Keratinocyte (primary cell): ENCODE data around the gene ARHGDIG. TPM values are rescaled to one million over a fixed set of nuclear protein-coding genes. Genes with fewer than 3 reads are reported as not detected.

Experiments used
- DNase-seq: peaks from one replicate; pipeline ENCODE4 v3.0.0-alpha.2; 2011; ENCODE audit warnings: low read depth, missing footprints, low spot score
- FAIRE-seq: peaks from 2 replicates; lab custom pipeline; 2011; peaks lifted over from hg19 to GRCh38; lab: Jason Lieb, UNC
- H2AFZ ChIP-seq: 2 replicates; pipeline ENCODE4 v1.6.0; 2012; ENCODE audit warnings: low read length, control low read depth, inconsistent platforms; ENCODE audit not compliant: control insufficient read depth
- H3K27ac ChIP-seq: 2 replicates; pipeline ENCODE4 v1.5.1; 2011; ENCODE audit warnings: low read length; ENCODE audit not compliant: control insufficient read depth, insufficient read depth
- H3K27me3 ChIP-seq: 3 replicates; pipeline ENCODE4 v1.6.0; 2011; ENCODE audit warnings: low read length; ENCODE audit not compliant: control insufficient read depth, insufficient read depth; ENCODE audit errors: extremely low read depth
- H3K36me3 ChIP-seq, 2 experiments: 2 replicates in 1 of 2; 3 replicates in 1 of 2; pipeline ENCODE4 v1.5.1; 2011; ENCODE audit warnings: low read length in 2 of 2, mild to moderate bottlenecking in 1 of 2; ENCODE audit not compliant: control insufficient read depth in 2 of 2, insufficient read depth in 2 of 2; ENCODE audit errors: extremely low read depth in 1 of 2
- H3K4me1 ChIP-seq: 3 replicates; pipeline ENCODE4 v1.5.1; 2011; ENCODE audit warnings: low read length; ENCODE audit not compliant: control insufficient read depth, insufficient read depth; ENCODE audit errors: extremely low read depth
- H3K4me2 ChIP-seq: 3 replicates; pipeline ENCODE4 v1.6.0; 2011; ENCODE audit warnings: low read depth, low read length; ENCODE audit not compliant: control insufficient read depth, insufficient read depth; ENCODE audit errors: extremely low read depth
- H3K4me3 ChIP-seq, 3 experiments: fragments of 200-600 bp in 1 of 3; sonication (generic) in 1 of 3; 2 replicates in 2 of 3; 3 replicates in 1 of 3; pipeline ENCODE4 v1.5.1; 2011 to 2016; ENCODE audit warnings: low read length in 3 of 3, mild to moderate bottlenecking in 3 of 3, control low read depth in 2 of 3, inconsistent platforms in 1 of 3, low read depth in 1 of 3, mixed read lengths in 1 of 3, mixed run types in 1 of 3, moderate library complexity in 1 of 3; ENCODE audit not compliant: control insufficient read depth in 2 of 3, insufficient read depth in 2 of 3; ENCODE audit errors: extremely low read depth in 1 of 3
- H3K79me2 ChIP-seq: 2 replicates; pipeline ENCODE4 v1.6.0; 2012; ENCODE audit warnings: low read length; ENCODE audit not compliant: control insufficient read depth, insufficient read depth
- H3K9ac ChIP-seq: 3 replicates; pipeline ENCODE4 v1.6.0; 2011; ENCODE audit warnings: low read length; ENCODE audit not compliant: control insufficient read depth, insufficient read depth; ENCODE audit errors: extremely low read depth
- H3K9me1 ChIP-seq: 3 replicates; pipeline ENCODE4 v1.6.0; 2011; ENCODE audit warnings: low read length; ENCODE audit not compliant: control insufficient read depth, insufficient read depth; ENCODE audit errors: extremely low read depth
- H3K9me3 ChIP-seq: 2 replicates; pipeline ENCODE4 v1.5.1; 2012; ENCODE audit warnings: low read depth, low read length; ENCODE audit not compliant: control insufficient read depth
- H4K20me1 ChIP-seq: 3 replicates; pipeline ENCODE4 v1.6.0; 2011; ENCODE audit warnings: low read length; ENCODE audit not compliant: control insufficient read depth, insufficient read depth; ENCODE audit errors: extremely low read depth
- CTCF ChIP-seq, 3 experiments: IDR thresholded peaks in 1 of 3; conservative IDR thresholded peaks in 1 of 3; optimal IDR thresholded peaks in 1 of 3; 2 replicates in 2 of 3; 3 replicates in 1 of 3; pipeline versions ENCODE3 to v1.5.1; 2011; ENCODE audit warnings: low read length in 3 of 3, mild to moderate bottlenecking in 3 of 3, moderate library complexity in 2 of 3, control low read depth in 1 of 3, inconsistent platforms in 1 of 3; ENCODE audit not compliant: insufficient read depth in 2 of 3; ENCODE audit errors: extremely low read depth in 1 of 3
- EZH2 ChIP-seq: IDR thresholded peaks from one replicate; pipeline ENCODE4 v1.6.1; 2012; ENCODE audit warnings: inconsistent platforms, mild to moderate bottlenecking, low read length, moderate library complexity
- dilution Hi-C: fragments of 300-500 bp; cut with MboI; formaldehyde crosslinking; loops from one replicate; pipeline ENCODE4 v1.7.0; 2020; ENCODE audit warnings: low sequenced_read_pairs; ENCODE audit not compliant: extremely low pct_ligation_motif_present
- polyA plus RNA-seq, 5 experiments: library from polyadenylated mRNA; depleted of rRNA in 3 of 5; stranded (reverse) in 3 of 5; stranded (forward) in 1 of 5; unstranded in 1 of 5; fragments of >200 nt; gene quantifications; 1 replicate in 1 of 5; 2 replicates in 3 of 5; 3 replicates in 1 of 5; pipeline versions ENCODE4 v1.2.1 to v1.2.3, GENCODE V29; 2011 to 2012; ENCODE audit warnings: missing spikeins in 2 of 5, low read depth in 1 of 5, low replicate concordance in 1 of 5

The ARHGDIG gene
- polyA plus RNA-seq, 1 donor (not counting 4 experiments of a cell fraction or from before 2014, with no cell fraction given) = 0.17 TPM

- Histone ChIP-seq H3K4me3 (no peak overlapping the region), H3K27me3 (no peaks in the 10 kb centered on the region), H3K79me2 (peaks cover 2% of the 10 kb centered on the region), H3K9ac (no peak overlapping the region), H3K4me1 (no peaks in the 10 kb centered on the region), H3K9me1 (no peaks in the 10 kb centered on the region), H2AFZ (no peak overlapping the region), H4K20me1 (no peaks in the 10 kb centered on the region), H3K4me2 (no peak overlapping the region), H3K36me3 (peaks cover 0 to 3% of the 10 kb centered on the region in 2 experiments), H3K9me3 (no peaks in the 10 kb centered on the region), H3K27ac (no peak overlapping the region)
- dilution Hi-C loops = no loop called here
- TF ChIP-seq CTCF (optimal IDR thresholded peaks at IDR 0.05 in 1 of 3, IDR thresholded peaks at IDR 0.05 in 1 of 3, conservative IDR thresholded peaks at IDR 0.05 in 1 of 3; ENCODE audit: extremely low read depth in 1 of 3, insufficient read depth in 2 of 3, low read length in 3 of 3) = no peak
- TF ChIP-seq EZH2 = no peak
- FAIRE-seq (no peak), DNase-seq (no peak)
Observed at GRCh38 chr16:240559-240958, 39.8 kb upstream of the ARHGDIG start.

- H3K9me1 ChIP-seq = no peaks in the 10 kb centered on the region
- no peaks in the 10 kb centered on the region for H4K20me1 ChIP-seq
- H3K9ac ChIP-seq = no peak overlapping the region
- H3K27me3 ChIP-seq = no peaks in the 10 kb centered on the region
- no peak overlapping the region for H2AFZ ChIP-seq
- H3K4me3 ChIP-seq = no peak overlapping the region
- peaks cover 2% of the 10 kb centered on the region for H3K79me2 ChIP-seq
- TF ChIP-seq CTCF (optimal IDR thresholded peaks at IDR 0.05 in 1 of 3, IDR thresholded peaks at IDR 0.05 in 1 of 3, conservative IDR thresholded peaks at IDR 0.05 in 1 of 3; ENCODE audit: extremely low read depth in 1 of 3, insufficient read depth in 2 of 3, low read length in 3 of 3) (no peak), EZH2 (no peak)
- peaks cover 0 to 3% of the 10 kb centered on the region in 2 experiments for H3K36me3 ChIP-seq
- no peak for DNase-seq
- H3K4me2 ChIP-seq = no peak overlapping the region
- no peak overlapping the region for H3K27ac ChIP-seq
- FAIRE-seq = no peak
- no peaks in the 10 kb centered on the region for H3K9me3 ChIP-seq
- H3K4me1 ChIP-seq = no peaks in the 10 kb centered on the region
- dilution Hi-C loops = no loop called here
Observed at GRCh38 chr16:242281-242680, 38.1 kb upstream of the ARHGDIG start.
